RPMI8226 (cell line): ENCODE results near the gene ERICH2.

Experiments used
- DNase-seq: peaks from one replicate; pipeline ENCODE4 v3.0.0-alpha.2; 2015

Gene ERICH2

GRCh38 chr2:170763232-170763631 is 6.9 kb upstream of the ERICH2 start:
- DNase-seq, result no peak

- DNase-seq, result no peak
Observed at GRCh38 chr2:170764880-170765261, 5.3 kb upstream of the ERICH2 start.

GRCh38 chr2:170766693-170767092 is 3.5 kb upstream of the ERICH2 start:
- no peak for DNase-seq

GRCh38 chr2:170770606-170771420 is 635 bp downstream of the ERICH2 start:
- DNase-seq, result peak; percentile 76

GRCh38 chr2:170771421-170771937 is 1.3 kb downstream of the ERICH2 start:
- DNase-seq, result no peak

GRCh38 chr2:170772295-170772694 is 2.1 kb downstream of the ERICH2 start:
- no peak for DNase-seq

- DNase-seq, result no peak
Observed at GRCh38 chr2:170774074-170774473, 3.9 kb downstream of the ERICH2 start.

- no peak for DNase-seq
Observed at GRCh38 chr2:170778900-170779299, 8.7 kb downstream of the ERICH2 start.

GRCh38 chr2:170779304-170779703 is 9.1 kb downstream of the ERICH2 start:
- no peak for DNase-seq

GRCh38 chr2:170782673-170783072 is 12.5 kb downstream of the ERICH2 start:
- no peak for DNase-seq

GRCh38 chr2:170783549-170783948 is 13.4 kb downstream of the ERICH2 start:
- no peak for DNase-seq

GRCh38 chr2:170798996-170799395 is 28.8 kb downstream of the ERICH2 start:
- DNase-seq, result no peak

GRCh38 chr2:170806548-170806947 is 36.4 kb downstream of the ERICH2 start:
- DNase-seq, result no peak

GRCh38 chr2:170812710-170813600 is 42.8 kb downstream of the ERICH2 start:
- peak; percentile 68 for DNase-seq

- DNase-seq, result peak; percentile 41
Observed at GRCh38 chr2:170813611-170814532, 43.7 kb downstream of the ERICH2 start.

GRCh38 chr2:170814533-170815230 is 44.5 kb downstream of the ERICH2 start:
- DNase-seq, result no peak

GRCh38 chr2:170815311-170815710 is 45.1 kb downstream of the ERICH2 start:
- no peak for DNase-seq

- peak; percentile 79 for DNase-seq
Observed at GRCh38 chr2:170815746-170816503, 45.7 kb downstream of the ERICH2 start.

- peak; percentile 78 for DNase-seq
Observed at GRCh38 chr2:170816504-170817092, 46.4 kb downstream of the ERICH2 start, which contains the start of gene GAD1. Gene GAD1 (plus strand): TSS chr2:170816887. CDS start chr2:170818592, 1,705 bp downstream.
